ENCODE data around the gene ISOC2.
A peak's percentile ranks its signal among the peaks of the same experiment; 100 is the strongest.

The ISOC2 gene

GRCh38 chr19:55482156-55482961 is 20.9 kb upstream of the ISOC2 start:
- H3K4me3 ChIP-seq (ENCODE audit: low read depth, low read length): no peak overlapping the region
- no peak overlapping the region for H3K27ac ChIP-seq (ENCODE audit: low read depth, low read length)
- H3K79me2 ChIP-seq (ENCODE audit: control insufficient read depth, insufficient read depth, low read length, unreplicated experiment): peaks cover 13% of the 10 kb centered on the region
- H3K27me3 ChIP-seq (ENCODE audit: insufficient read depth, low read length): no peaks in the 10 kb centered on the region
- H3K4me1 ChIP-seq (ENCODE audit: control insufficient read depth, insufficient read depth, low read length, unreplicated experiment): peaks cover 26% of the 10 kb centered on the region
- no peak overlapping the region for H2AFZ ChIP-seq (ENCODE audit: low read length, unreplicated experiment)
- H3K36me3 ChIP-seq (ENCODE audit: insufficient read depth, low read length): no peaks in the 10 kb centered on the region

DNA sequence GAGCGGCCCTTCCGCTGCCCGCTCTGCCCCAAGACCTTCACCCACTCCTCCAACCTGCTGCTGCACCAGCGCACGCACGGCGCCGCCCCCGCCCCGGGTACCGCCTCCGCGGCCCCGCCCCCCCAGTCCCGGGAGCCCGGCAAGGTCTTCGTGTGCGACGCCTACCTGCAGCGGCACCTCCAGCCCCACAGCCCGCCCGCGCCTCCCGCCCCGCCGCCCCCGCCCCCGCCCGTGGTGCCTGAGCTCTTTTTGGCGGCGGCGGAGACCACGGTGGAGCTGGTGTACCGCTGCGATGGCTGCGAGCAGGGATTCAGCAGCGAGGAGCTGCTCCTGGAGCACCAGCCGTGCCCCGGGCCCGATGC is 20.3 kb upstream of the ISOC2 start:
- peaks cover 13% of the 10 kb centered on the region for H3K79me2 ChIP-seq (ENCODE audit: control insufficient read depth, insufficient read depth, low read length, unreplicated experiment)
- no peaks in the 10 kb centered on the region for H3K36me3 ChIP-seq (ENCODE audit: insufficient read depth, low read length)
- no peak overlapping the region for H3K27ac ChIP-seq (ENCODE audit: low read depth, low read length)
- no peak overlapping the region for H2AFZ ChIP-seq (ENCODE audit: low read length, unreplicated experiment)
- no peaks in the 10 kb centered on the region for H3K27me3 ChIP-seq (ENCODE audit: insufficient read depth, low read length)
- H3K4me1 ChIP-seq (ENCODE audit: control insufficient read depth, insufficient read depth, low read length, unreplicated experiment): peaks cover 20% of the 10 kb centered on the region
- no peak overlapping the region for H3K4me3 ChIP-seq (ENCODE audit: low read depth, low read length)

DNA sequence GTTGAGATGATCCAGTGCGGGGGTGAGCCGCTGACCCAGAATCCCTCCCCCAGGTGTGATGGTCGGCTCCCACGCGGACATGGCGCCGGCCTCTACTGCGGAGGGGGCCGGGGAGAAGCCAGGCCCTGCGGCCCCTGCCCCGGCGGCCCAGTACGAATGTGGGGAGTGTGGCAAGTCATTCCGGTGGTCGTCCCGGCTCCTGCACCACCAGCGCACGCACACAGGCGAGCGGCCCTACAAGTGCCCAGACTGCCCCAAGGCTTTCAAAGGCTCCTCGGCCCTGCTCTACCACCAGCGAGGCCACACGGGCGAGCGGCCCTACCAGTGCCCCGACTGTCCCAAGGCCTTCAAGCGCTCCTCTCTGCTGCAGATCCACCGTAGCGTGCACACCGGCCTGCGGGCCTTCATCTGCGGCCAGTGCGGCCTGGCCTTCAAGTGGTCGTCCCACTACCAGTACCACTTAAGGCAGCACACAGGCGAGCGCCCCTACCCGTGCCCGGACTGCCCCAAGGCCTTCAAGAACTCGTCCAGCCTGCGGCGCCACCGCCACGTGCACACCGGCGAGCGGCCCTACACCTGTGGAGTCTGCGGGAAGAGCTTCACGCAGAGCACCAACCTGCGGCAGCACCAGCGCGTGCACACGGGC is 19.8 kb upstream of the ISOC2 start:
- Histone ChIP-seq H3K36me3 (ENCODE audit: insufficient read depth, low read length) (no peaks in the 10 kb centered on the region), H3K4me3 (ENCODE audit: low read depth, low read length) (no peak overlapping the region), H2AFZ (ENCODE audit: low read length, unreplicated experiment) (no peak overlapping the region), H3K4me1 (ENCODE audit: control insufficient read depth, insufficient read depth, low read length, unreplicated experiment) (peaks cover 15% of the 10 kb centered on the region), H3K27me3 (ENCODE audit: insufficient read depth, low read length) (no peaks in the 10 kb centered on the region), H3K79me2 (ENCODE audit: control insufficient read depth, insufficient read depth, low read length, unreplicated experiment) (peaks cover 13% of the 10 kb centered on the region), H3K27ac (ENCODE audit: low read depth, low read length) (no peak overlapping the region)

GRCh38 chr19:55479451-55480230 is 18.2 kb upstream of the ISOC2 start:
- H3K79me2 ChIP-seq (ENCODE audit: control insufficient read depth, insufficient read depth, low read length, unreplicated experiment): peaks cover 8% of the 10 kb centered on the region
- H2AFZ ChIP-seq (ENCODE audit: low read length, unreplicated experiment): no peak overlapping the region
- no peak overlapping the region for H3K4me3 ChIP-seq (ENCODE audit: low read depth, low read length)
- no peak overlapping the region for H3K27ac ChIP-seq (ENCODE audit: low read depth, low read length)
- peaks cover 9% of the 10 kb centered on the region for H3K4me1 ChIP-seq (ENCODE audit: control insufficient read depth, insufficient read depth, low read length, unreplicated experiment)
- no peaks in the 10 kb centered on the region for H3K27me3 ChIP-seq (ENCODE audit: insufficient read depth, low read length)
- H3K36me3 ChIP-seq (ENCODE audit: insufficient read depth, low read length): no peaks in the 10 kb centered on the region

GRCh38 chr19:55479045-55479444 is 17.6 kb upstream of the ISOC2 start:
- H3K79me2 ChIP-seq (ENCODE audit: control insufficient read depth, insufficient read depth, low read length, unreplicated experiment): peaks cover 8% of the 10 kb centered on the region
- peaks cover 6% of the 10 kb centered on the region for H3K4me1 ChIP-seq (ENCODE audit: control insufficient read depth, insufficient read depth, low read length, unreplicated experiment)
- no peak overlapping the region for H3K27ac ChIP-seq (ENCODE audit: low read depth, low read length)
- no peak overlapping the region for H3K4me3 ChIP-seq (ENCODE audit: low read depth, low read length)
- no peak overlapping the region for H2AFZ ChIP-seq (ENCODE audit: low read length, unreplicated experiment)
- no peaks in the 10 kb centered on the region for H3K27me3 ChIP-seq (ENCODE audit: insufficient read depth, low read length)
- no peaks in the 10 kb centered on the region for H3K36me3 ChIP-seq (ENCODE audit: insufficient read depth, low read length)

- Histone ChIP-seq H3K27ac (ENCODE audit: low read depth, low read length) (no peak overlapping the region), H3K36me3 (ENCODE audit: insufficient read depth, low read length) (no peaks in the 10 kb centered on the region), H3K27me3 (ENCODE audit: insufficient read depth, low read length) (no peaks in the 10 kb centered on the region), H3K4me3 (ENCODE audit: low read depth, low read length) (no peak overlapping the region), H2AFZ (ENCODE audit: low read length, unreplicated experiment) (no peak overlapping the region), H3K4me1 (ENCODE audit: control insufficient read depth, insufficient read depth, low read length, unreplicated experiment) (peaks cover 6% of the 10 kb centered on the region), H3K79me2 (ENCODE audit: control insufficient read depth, insufficient read depth, low read length, unreplicated experiment) (peaks cover 8% of the 10 kb centered on the region)
These were observed 16.9 kb upstream of the ISOC2 start for GRCh38 chr19:55478364-55478763.

DNA sequence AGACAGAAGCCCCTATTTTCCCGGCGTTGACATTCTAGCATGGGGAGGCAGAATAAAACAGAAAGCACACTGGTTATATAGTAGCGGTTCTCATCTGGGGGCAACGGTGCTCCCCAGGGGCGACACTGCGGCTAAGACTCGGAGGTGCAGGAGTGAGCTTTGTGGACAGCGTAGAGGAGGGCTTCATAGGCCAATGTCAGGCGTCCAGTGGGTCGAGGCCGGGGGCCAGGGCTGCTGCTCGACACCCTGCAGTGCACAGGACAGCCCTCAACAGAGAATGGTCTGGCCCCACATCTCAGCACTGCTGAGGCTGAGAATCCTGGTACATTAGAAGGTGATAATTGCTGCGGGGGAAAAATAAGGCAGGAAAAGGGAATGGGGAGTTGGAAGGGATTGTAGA is 16.5 kb upstream of the ISOC2 start:
- Histone ChIP-seq H3K27ac (ENCODE audit: low read depth, low read length) (no peak overlapping the region), H3K4me3 (ENCODE audit: low read depth, low read length) (peak overlapping the region; percentile 92)

DNA sequence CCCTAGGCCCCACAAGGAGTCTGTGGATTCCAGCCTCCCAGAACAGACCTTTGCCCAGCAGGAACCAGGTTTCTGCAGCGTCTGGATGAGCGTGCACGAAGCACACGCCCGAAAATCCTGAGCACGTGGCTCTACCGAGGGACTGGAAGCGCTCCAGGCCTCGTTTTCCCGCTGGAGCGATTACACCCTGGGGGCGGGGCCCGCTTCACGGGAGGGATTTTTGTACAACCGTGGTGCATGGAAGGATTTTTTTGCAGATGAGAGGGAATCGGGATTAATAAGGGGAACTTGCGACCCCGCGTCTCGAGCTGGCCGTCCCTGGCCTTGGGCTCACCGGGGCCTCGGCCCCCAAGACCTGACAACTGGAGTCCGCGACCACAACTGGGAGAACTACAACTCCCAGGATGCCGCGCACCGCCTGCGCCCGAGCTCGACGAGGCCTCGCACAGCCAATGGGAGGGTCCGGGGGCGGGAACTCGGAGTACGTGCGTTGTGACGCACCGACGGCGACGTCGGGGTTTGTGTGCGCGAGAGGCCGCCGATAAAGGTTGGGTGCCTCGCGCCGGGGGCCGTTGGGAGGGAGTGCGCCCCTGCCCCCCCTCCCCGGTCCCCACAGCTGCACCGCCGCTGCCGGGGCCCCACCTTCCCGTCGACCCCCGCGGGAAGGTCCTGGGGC is 14.8 kb upstream of the ISOC2 start, which contains the start of gene ZNF628:
TSS of gene ZNF628 (plus strand) at position 518 of the 676 bp plus-strand sequence. CDS start 3,294 bp downstream, outside the sequence.
- Histone ChIP-seq H3K79me2 (ENCODE audit: control insufficient read depth, insufficient read depth, low read length, unreplicated experiment) (peaks cover 8% of the 10 kb centered on the region), H2AFZ (ENCODE audit: low read length, unreplicated experiment) (peak within 1 kb of the TSS; percentile 70), H3K4me1 (ENCODE audit: control insufficient read depth, insufficient read depth, low read length, unreplicated experiment) (peaks cover 6% of the 10 kb centered on the region), H3K27ac (ENCODE audit: low read depth, low read length) (peak within 1 kb of the TSS; percentile 82), H3K36me3 (ENCODE audit: insufficient read depth, low read length) (no peaks in the 10 kb centered on the region), H3K27me3 (ENCODE audit: insufficient read depth, low read length) (no peaks in the 10 kb centered on the region), H3K4me3 (ENCODE audit: low read depth, low read length) (peak within 1 kb of the TSS; percentile 92)

More for the DNA sequence above, 16.5 kb upstream of the ISOC2 start:
- Histone ChIP-seq H3K27me3 (ENCODE audit: insufficient read depth, low read length) (no peaks in the 10 kb centered on the region), H3K36me3 (ENCODE audit: insufficient read depth, low read length) (no peaks in the 10 kb centered on the region), H2AFZ (ENCODE audit: low read length, unreplicated experiment) (no peak overlapping the region), H3K79me2 (ENCODE audit: control insufficient read depth, insufficient read depth, low read length, unreplicated experiment) (peaks cover 8% of the 10 kb centered on the region), H3K4me1 (ENCODE audit: control insufficient read depth, insufficient read depth, low read length, unreplicated experiment) (peaks cover 6% of the 10 kb centered on the region)

DNA sequence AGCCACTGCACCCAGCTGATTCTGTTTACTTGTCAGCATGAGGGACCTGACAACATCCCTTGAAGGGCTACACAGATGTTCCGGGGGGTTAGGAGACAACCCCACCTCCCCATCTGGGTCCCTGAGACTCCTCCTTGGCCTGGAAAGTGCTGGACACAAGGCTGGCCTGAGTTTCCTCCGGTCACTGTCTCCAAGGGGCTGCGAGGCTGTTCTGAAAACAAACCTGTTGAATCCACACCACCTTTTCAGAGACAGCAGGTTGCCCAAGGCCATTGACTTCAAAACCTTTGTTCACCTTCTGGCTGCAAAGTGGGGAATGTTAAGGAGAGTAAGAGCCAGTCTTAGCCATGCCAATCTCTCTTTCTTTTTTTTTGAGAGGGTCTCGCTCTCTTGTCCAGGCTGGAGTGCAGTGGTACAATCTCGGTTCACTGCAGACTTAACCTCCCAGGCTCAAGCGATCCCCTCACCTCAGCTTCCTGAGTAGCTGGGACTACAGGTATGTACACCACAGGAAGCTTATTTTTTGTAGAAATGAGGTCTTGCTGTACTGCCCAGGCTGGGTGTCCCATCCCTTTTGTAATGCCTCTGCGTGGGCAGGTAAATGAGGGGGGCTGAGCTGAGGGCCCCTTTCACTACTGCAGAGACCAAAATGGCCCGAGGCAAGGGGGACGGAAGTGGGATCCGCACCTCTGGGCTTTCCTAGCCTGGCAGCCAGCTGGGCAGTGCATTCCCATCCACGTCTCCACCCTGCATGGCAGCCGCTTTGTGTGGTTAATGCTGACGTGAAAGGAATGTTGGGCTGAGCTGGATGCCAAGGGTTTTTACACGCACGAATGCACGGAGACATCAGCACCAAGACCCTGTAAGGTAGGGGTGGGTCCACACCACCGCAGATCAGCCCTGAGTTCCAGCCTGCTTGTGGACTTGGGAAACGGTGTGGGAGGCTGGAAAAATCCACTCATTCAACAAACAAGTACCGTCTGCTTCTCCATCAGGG is 13.1 kb upstream of the ISOC2 start:
- no peaks in the 10 kb centered on the region for H3K36me3 ChIP-seq (ENCODE audit: insufficient read depth, low read length)
- H3K27me3 ChIP-seq (ENCODE audit: insufficient read depth, low read length): no peaks in the 10 kb centered on the region
- H3K4me3 ChIP-seq (ENCODE audit: low read depth, low read length): no peak overlapping the region
- no peak overlapping the region for H2AFZ ChIP-seq (ENCODE audit: low read length, unreplicated experiment)
- peaks cover 6% of the 10 kb centered on the region for H3K4me1 ChIP-seq (ENCODE audit: control insufficient read depth, insufficient read depth, low read length, unreplicated experiment)
- H3K79me2 ChIP-seq (ENCODE audit: control insufficient read depth, insufficient read depth, low read length, unreplicated experiment): peaks cover 8% of the 10 kb centered on the region
- no peak overlapping the region for H3K27ac ChIP-seq (ENCODE audit: low read depth, low read length)
